Stimulated activated CD8-positive, alpha-beta memory T cell treated with anti-CD3 and anti-CD28 coated beads, Interleukin-12 subunit alpha, Interleukin-12 subunit beta, amount 100 ng/mL, for 1 hour (primary cell): Measurements from ENCODE around the gene THSD8.

Source experiments
- DNase-seq: peaks from one replicate; pipeline ENCODE4 v3.0.0-alpha.2; 2020; ENCODE audit warnings: low read depth

The THSD8 gene

GRCh38 chr19:12779162-12779993 is 22.5 kb upstream of the THSD8 start:
- no peak for DNase-seq

GRCh38 chr19:12782174-12782423 is 19.8 kb upstream of the THSD8 start:
- no peak for DNase-seq

- peak; percentile 83 for DNase-seq
Measured at GRCh38 chr19:12782424-12783290, 19.2 kb upstream of the THSD8 start.

- DNase-seq, result no peak
Measured at GRCh38 chr19:12783291-12783848, 18.5 kb upstream of the THSD8 start.

- no peak for DNase-seq
Measured at GRCh38 chr19:12783849-12784393, 17.9 kb upstream of the THSD8 start.

GRCh38 chr19:12784394-12784870 is 17.4 kb upstream of the THSD8 start:
- DNase-seq, result no peak

GRCh38 chr19:12784871-12785430 is 16.9 kb upstream of the THSD8 start:
- DNase-seq, result no peak

GRCh38 chr19:12785431-12786031 is 16.3 kb upstream of the THSD8 start:
- no peak for DNase-seq

- no peak for DNase-seq
Measured at GRCh38 chr19:12786141-12786870, 15.6 kb upstream of the THSD8 start.

- DNase-seq, result no peak
Measured at GRCh38 chr19:12786952-12787351, 14.9 kb upstream of the THSD8 start.

GRCh38 chr19:12787458-12787857 is 14.4 kb upstream of the THSD8 start:
- DNase-seq, result no peak

GRCh38 chr19:12788042-12788681 is 13.7 kb upstream of the THSD8 start:
- DNase-seq, result no peak

- DNase-seq, result no peak
Measured at GRCh38 chr19:12788682-12789097, 13.2 kb upstream of the THSD8 start.

- DNase-seq, result no peak
Measured at GRCh38 chr19:12789098-12789903, 12.6 kb upstream of the THSD8 start.

GRCh38 chr19:12789904-12790619 is 11.8 kb upstream of the THSD8 start:
- peak; percentile 84 for DNase-seq

- no peak for DNase-seq
Measured at GRCh38 chr19:12790628-12791344, 11.1 kb upstream of the THSD8 start.

- peak; percentile 96 for DNase-seq
Measured at GRCh38 chr19:12791345-12792050, 10.4 kb upstream of the THSD8 start, which contains the start of gene JUNB. Gene JUNB (plus strand): TSS chr19:12791486. CDS start chr19:12791772, 286 bp downstream.
